AG09319 (cell line): ENCODE results near the gene WDR64.

Source experiments
- DNase-seq: peaks from one replicate; pipeline ENCODE4 v3.0.0-alpha.2; 2010; ENCODE audit warnings: low read depth; ENCODE audit errors: extremely low read depth
- TF ChIP-seq, protein P1 (sequence below): IDR thresholded peaks from 2 replicates; pipeline ENCODE4 v1.5.1; 2011; ENCODE audit warnings: low read depth, mild to moderate bottlenecking, inconsistent platforms, low read length, moderate library complexity

The WDR64 gene

DNA sequence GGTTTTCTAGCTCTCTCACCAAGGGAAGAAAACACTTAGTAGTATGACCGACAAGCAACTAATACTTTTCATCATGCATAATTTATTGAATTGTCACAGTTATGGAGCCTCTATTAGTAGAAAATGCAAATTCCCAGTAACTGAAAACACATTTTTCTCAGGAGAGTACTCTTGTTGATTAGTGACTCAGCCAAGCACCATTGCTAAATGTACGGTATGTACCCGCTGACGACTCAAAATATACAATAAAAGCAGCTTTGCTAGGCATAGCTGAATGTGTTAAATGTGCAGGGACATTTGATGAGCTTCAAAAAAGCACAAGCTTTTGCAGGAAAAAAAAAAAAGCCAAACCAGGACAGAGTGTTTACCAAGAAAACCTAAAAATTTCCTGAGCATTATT is 63.9 kb downstream of the WDR64 start:
- no peak for DNase-seq
- TF ChIP-seq, protein P1, sequence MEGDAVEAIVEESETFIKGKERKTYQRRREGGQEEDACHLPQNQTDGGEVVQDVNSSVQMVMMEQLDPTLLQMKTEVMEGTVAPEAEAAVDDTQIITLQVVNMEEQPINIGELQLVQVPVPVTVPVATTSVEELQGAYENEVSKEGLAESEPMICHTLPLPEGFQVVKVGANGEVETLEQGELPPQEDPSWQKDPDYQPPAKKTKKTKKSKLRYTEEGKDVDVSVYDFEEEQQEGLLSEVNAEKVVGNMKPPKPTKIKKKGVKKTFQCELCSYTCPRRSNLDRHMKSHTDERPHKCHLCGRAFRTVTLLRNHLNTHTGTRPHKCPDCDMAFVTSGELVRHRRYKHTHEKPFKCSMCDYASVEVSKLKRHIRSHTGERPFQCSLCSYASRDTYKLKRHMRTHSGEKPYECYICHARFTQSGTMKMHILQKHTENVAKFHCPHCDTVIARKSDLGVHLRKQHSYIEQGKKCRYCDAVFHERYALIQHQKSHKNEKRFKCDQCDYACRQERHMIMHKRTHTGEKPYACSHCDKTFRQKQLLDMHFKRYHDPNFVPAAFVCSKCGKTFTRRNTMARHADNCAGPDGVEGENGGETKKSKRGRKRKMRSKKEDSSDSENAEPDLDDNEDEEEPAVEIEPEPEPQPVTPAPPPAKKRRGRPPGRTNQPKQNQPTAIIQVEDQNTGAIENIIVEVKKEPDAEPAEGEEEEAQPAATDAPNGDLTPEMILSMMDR = no peak

DNA sequence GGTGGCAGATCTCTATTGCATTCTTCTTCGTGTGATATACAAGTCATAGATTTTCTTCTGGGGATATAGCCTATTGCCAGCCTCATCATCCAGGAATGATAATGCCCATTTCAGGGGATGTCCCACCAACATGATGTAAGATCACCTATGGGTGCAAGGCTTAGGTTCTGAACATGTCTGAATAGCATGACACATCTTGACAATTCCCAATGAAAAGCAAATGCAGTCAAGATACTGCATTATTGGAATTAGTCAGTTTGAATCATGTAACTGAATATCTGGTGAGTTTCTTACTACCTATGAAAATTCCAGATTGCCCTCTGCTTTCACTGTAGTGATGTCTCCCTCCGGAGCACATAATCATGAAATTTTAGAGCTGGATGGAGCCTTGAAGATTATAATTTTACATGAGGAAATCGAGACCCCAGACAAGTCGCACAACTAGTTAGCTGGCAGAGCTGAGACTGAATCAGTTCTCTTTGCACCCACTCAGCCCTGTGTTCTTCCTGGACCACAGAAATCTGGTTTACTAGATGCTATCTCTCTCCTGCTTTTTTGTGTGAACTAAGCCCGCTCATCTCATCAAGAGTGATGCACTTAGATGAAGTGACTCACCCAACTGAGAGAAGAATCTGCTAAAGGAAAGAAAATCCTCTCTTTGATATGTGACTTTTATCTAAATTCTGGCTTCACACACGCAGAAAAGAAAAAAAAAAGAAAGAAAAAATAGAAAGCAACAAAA is 65.0 kb downstream of the WDR64 start:
- DNase-seq = no peak
- TF ChIP-seq, protein P1 = no peak

DNA sequence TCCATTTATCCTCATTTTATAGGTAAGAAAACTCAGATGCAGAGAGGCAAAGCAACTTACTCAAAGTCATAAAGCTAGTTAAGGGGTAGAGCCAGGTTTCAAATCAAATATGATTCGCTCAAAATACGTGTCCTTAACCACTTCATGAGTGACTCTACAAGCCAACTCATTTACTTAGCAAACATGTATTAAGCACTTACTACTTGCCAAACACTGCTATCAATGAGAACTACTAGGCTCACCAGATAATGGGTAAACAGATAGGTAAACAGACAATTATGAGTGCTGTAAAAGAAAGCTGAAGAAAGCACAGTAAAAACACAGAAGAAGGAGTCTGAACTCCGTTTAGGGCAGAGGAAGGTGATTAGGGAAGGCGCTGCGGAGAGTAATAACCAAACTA is 65.9 kb downstream of the WDR64 start:
- TF ChIP-seq, protein P1 = no peak
- DNase-seq = no peak

DNA sequence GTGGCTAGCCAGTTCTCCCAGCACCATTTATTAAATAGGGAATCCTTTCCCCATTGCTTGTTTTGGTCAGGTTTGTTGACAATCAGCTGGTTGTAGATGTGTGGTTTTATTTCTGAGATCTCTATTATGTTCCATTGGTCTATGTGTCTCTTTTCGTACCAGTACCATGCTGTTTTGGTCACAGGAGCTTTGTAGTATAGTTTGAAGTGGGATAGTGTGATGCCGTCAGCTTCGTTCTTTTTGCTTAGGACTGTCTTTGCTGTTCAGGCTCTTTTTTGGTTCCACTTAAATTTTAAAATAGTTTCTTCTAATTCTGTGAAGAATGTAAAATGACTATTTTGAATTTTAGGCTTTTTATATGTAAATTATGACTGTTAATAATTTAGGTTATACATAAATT is 68.9 kb downstream of the WDR64 start:
- TF ChIP-seq, protein P1 = no peak
- DNase-seq = no peak

DNA sequence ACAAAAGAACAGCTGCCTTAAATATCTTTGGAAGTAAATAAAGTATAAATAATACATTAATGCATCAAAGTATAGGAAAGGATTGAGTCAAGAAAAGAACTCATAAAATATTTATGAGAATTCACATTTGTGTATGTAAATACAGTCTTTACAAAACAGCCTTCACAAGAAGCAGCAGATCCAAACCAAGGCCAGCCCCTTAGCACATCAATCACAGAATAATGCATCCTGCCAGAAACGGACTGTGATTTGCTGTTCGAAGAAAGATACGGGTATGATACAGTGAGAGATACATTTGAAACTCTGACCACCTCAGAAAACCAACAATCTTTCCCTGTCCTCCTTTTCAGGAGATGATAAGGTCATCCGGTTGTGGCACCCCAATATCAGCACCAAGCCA is 70.9 kb downstream of the WDR64 start:
- DNase-seq = no peak
- TF ChIP-seq, protein P1 = no peak

DNA sequence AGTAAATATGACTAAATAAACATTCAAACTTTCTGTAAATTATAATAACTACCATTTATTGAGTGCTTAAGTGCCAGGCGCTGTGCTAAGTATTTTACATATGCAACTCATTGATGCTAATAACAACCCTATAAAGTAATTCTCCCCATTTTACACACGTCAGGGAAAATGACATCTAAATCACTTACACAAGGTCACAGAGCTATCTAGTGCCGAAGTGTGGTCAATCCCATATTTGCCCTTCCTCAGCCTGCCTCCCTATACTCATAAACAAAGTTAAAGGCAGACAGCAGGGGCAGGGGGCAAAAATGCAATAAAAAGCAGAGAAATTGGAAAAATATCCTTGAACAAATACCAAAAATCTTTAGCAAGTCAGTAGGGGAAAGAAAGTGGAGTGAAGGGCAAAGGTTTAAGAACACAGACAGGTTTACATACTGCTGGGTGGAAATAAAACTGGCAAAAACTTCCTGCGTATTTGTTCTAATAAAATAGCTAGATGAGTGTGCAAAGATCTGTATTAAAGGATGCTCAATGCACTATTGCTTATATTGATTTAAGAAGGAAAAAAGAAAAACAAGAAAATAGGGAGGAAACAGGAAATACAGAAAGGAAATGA is 72.8 kb downstream of the WDR64 start:
- TF ChIP-seq, protein P1 = no peak
- no peak for DNase-seq

DNA sequence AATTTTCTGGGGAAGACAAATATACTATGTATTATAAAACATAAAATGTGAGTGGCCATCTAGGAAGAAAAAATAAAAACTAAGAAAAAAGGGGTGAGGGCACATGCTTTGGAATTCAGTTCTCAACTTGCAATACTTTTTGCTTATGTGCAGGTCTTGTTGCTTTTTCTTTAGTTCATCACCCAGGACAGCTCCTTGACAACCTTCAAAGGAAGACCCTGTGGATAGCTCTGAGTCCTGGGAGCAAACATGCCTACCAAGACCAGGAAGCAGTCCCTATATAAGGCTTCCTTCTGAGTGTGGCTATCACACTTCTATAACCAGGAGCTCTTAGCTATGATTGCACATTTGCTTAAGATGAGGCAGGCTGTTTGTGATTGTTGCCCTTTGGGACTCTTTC is 78.0 kb downstream of the WDR64 start:
- no peak for DNase-seq
- TF ChIP-seq, protein P1 = no peak
